GM10248 (cell line): ENCODE data around the gene TBL3.

Source experiments
- CTCF ChIA-PET: fragments of 300-600 bp; sonication (Branson Sonifier 250); formaldehyde crosslinking; extraction: SDS; loops from one replicate; lab custom pipeline; 2021; ENCODE audit warnings: antibody characterized with exemption; lab: Yijun Ruan, JAX
- POLR2A ChIA-PET: fragments of 350-650 bp; sonication (Branson Sonifier 250); formaldehyde crosslinking; extraction: SDS; loops from one replicate; lab custom pipeline; 2020; ENCODE audit warnings: antibody characterized with exemption; lab: Yijun Ruan, JAX
- DNase-seq: peaks from one replicate; pipeline ENCODE4 v3.0.0; 2012; ENCODE audit errors: extremely low spot score
- TF ChIP-seq, protein P1 (sequence below): IDR thresholded peaks from 2 replicates; pipeline ENCODE4 v1.5.1; 2012; ENCODE audit warnings: mild to moderate bottlenecking, low read depth; ENCODE audit errors: extremely low read depth, missing control alignments, control extremely low read depth

The TBL3 gene

DNA sequence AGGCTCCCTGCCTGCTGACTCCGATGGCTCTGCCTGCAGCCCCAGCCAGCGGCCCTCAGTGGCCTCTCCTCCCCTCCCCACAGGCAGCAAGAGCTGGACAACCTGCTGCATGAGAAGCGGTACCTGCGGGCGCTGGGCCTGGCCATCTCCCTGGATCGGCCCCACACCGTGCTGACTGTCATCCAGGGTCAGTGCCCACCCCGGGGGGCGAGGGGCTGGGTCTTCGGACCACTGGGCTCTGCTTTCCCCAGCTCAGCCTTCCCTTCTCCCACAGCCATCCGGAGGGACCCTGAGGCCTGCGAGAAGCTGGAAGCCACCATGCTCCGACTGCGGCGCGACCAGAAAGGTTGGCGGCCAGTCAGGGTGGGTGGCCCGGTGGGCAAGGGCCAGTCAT lies 6.0 kb downstream of the TBL3 start:
- ChIA-PET CTCF (no interaction called here), POLR2A (interaction anchor here (0.9 to 1.7 kb wide), 2 partner anchors 13 to 177 kb away, joined by 3 to 7 read pairs; partner anchors contain the start of genes RPS2 and TRAF7)
- TF ChIP-seq, protein P1, sequence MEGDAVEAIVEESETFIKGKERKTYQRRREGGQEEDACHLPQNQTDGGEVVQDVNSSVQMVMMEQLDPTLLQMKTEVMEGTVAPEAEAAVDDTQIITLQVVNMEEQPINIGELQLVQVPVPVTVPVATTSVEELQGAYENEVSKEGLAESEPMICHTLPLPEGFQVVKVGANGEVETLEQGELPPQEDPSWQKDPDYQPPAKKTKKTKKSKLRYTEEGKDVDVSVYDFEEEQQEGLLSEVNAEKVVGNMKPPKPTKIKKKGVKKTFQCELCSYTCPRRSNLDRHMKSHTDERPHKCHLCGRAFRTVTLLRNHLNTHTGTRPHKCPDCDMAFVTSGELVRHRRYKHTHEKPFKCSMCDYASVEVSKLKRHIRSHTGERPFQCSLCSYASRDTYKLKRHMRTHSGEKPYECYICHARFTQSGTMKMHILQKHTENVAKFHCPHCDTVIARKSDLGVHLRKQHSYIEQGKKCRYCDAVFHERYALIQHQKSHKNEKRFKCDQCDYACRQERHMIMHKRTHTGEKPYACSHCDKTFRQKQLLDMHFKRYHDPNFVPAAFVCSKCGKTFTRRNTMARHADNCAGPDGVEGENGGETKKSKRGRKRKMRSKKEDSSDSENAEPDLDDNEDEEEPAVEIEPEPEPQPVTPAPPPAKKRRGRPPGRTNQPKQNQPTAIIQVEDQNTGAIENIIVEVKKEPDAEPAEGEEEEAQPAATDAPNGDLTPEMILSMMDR, result no peak
- DNase-seq, result no peak

DNA sequence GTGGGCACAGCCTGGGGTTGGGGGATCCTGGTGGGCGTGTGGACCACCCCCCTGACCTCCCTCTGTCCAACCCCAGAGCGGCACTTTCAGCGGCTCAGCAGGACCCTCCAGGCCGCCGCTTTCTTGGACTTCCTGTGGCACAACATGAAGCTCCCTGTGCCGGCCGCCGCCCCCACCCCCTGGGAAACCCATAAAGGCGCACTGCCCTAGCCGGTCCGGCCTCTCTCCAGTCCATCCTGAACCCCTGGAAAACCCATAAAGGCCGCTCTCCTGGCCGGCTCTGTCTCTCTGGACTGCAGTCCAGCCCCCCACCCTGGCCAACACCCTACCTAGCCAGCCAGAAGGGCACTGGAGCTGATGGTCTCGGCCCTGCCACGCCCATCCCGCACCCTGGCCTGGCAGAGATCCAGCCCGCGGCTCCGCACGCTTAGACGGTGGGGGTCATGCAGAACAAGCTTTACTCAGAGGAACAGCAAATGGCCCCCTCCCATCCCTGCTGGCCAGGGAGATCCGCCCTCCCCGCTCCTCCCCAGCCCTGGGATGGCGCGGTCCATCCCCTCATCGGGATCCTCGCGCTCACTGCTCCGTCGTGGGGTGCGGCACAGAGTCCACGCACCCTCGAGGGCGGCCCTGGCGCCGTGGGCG lies 6.7 kb downstream of the TBL3 start:
- ChIA-PET POLR2A (interaction anchor here (0.9 to 1.7 kb wide), 2 partner anchors 14 to 177 kb away, joined by 3 to 7 read pairs; partner anchors contain the start of genes RPS2 and TRAF7), CTCF (no interaction called here)
- DNase-seq, result no peak
- TF ChIP-seq, protein P1, result no peak

DNA sequence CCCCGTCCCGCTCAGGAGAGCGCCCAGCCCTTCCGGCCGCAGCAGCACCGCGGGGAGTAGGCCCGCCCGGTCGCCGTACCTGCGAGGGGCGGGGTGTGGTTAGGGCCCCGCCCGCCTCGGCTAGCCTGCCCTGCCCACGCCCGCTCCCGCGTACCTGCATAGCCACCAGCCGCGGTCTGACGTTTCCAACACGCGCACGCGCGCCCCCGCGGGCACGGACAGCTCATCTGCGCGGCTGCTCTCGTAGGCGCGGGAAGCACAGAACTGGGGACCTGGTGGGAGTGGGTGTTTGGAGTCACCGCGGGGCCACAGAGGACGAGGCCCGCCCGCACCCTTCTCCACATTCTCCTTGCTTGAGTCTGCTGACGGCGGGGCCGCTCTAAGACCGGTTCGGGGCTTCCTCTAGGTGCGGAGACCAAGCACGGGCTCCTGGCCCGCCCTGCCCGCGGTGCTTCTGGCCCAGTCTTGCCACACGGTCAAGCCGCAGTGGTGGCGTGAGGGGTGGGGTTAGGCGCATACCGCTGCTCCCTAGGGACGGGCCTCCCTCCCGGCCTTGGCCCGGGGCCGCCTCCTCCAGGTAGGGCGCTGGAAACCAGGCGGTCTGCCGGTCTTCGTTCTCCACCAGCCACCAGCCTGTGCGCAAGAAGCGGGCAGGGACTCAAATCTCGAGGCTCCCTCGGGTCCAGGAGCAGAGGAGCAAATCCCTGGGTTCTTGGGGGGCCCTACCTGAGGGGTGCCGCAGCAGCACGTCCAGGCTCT lies 7.6 kb downstream of the TBL3 start:
- DNase-seq, result no peak
- TF ChIP-seq, protein P1, result no peak
- ChIA-PET POLR2A (interaction anchor here (1.7 kb wide), 1 partner anchor 14 kb away, joined by 7 read pairs; the partner anchor contains the start of gene RPS2), CTCF (no interaction called here)

DNA sequence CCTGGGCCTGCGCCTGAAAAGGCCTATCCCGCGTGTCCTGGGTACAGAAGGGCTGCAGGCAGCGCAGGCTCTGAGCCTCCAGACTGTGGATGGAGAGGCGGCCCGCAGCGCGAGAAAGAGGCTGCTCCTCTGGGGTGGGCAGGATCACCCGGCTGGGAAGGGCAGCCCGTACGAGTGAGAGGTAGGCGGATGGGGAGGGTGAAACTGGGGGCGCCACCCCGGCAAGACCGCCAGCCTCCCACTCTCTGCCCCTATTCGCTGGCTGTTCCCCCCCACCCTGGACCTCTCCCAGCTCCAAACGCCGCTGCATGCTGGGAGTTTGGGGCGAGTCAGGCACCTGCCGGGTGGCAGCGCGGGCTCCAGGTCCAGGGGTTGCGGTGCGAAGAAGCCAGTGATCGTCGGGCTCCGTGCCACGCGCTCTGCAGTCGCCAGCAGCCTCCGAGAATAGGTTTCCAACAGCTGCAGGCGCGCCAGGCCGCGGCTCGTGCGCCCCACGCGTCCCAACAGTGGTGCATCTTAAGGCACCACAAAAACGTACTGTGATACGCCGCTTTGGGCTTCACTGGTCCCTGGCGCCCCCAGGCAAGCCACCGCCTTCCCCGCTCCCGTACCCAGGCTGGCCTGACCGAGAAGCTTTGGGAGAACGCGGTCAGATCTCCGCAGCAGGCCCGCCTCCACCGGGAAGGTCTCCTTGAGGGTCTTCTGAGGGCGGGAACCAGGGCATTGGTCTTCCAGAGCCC lies 8.3 kb downstream of the TBL3 start:
- TF ChIP-seq, protein P1, result no peak
- ChIA-PET POLR2A (interaction anchor here (0.5 to 3.2 kb wide), 3 partner anchors 11 to 672 kb away, joined by 3 to 21 read pairs (median 3); partner anchors contain the start of gene RPS2), CTCF (no interaction called here)
- DNase-seq, result no peak

DNA sequence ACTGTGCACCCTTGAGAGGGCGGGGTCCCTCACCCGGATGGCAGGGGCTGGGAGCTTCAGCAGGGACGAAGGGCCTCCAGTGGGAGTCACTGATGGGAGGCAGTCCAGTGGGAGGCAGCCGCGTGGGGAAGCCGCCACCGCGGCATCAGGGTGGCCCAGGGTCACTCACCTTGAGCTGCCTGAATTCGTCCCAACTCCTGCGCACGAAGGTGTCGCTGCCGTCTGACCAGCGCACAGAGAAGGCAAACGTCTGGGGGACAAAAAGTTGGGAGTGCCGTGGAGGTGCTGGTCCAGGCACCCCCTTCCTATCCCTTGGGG lies 8.9 kb downstream of the TBL3 start:
- CTCF ChIA-PET, result interaction anchor here (1.1 to 3.0 kb wide), 3 partner anchors 15 to 160 kb away, joined by 3 to 10 read pairs (median 5); no protein-coding TSS in a partner anchor
- TF ChIP-seq, protein P1, result no peak

DNA sequence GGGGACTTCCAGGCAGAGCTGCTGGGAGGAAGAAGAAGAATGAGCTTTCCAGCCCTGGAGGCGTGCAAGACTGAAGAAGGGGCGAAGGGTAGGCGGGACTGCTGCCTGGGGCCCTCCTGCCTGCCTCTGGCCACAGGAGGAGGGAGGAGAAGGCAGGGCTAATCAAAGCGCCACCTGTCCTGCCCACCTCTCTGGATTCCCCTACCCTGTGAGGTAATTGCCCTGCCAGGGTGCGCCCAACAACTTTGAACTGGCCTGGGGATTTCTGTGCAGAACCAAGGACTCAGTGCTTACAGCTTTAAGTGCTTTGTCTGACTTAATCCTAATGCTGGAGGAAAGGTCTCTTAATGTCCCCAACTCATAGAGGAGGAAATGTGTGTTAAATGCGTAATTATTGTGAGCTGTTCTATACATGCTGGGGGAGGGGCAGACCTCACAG lies 9.6 kb downstream of the TBL3 start, which contains the start of gene NOXO1:
Gene NOXO1, minus strand, starts transcription at position 72 of the 439 bp plus-strand sequence. CDS start 290 bp downstream, outside the sequence.
- CTCF ChIA-PET, result interaction anchor here (1.1 to 3.0 kb wide), 3 partner anchors 15 to 159 kb away, joined by 3 to 10 read pairs (median 5); no protein-coding TSS in a partner anchor
- TF ChIP-seq, protein P1, result no peak
- DNase-seq, result no peak
- POLR2A ChIA-PET, result interaction anchor here (1.5 to 3.2 kb wide), 2 partner anchors 10 to 16 kb away, joined by 3 to 21 read pairs; partner anchors contain the start of genes RPS2 and TBL3

More for the DNA sequence above, 8.9 kb downstream of the TBL3 start:
- POLR2A ChIA-PET, result interaction anchor here (0.5 to 3.2 kb wide), 3 partner anchors 10 to 672 kb away, joined by 3 to 21 read pairs (median 3); partner anchors contain the start of gene RPS2
- no peak for DNase-seq
